Head of caudate nucleus (tissue), 42 donors: Measurements from ENCODE around the gene DENND1C.
A peak's percentile ranks its signal among the peaks of the same experiment; 100 is the strongest.

Source experiments
- DNase-seq, 42 donors: peaks; one replicate each; pipeline versions ENCODE4 v3.0.0 to v3.0.0-alpha.2; 2020 to 2021; ENCODE audit warnings: mixed read lengths in 7 of 42
- intact Hi-C: fragments of 100-400 bp; cut with DNase I; formaldehyde crosslinking; loops from one replicate; pipeline ENCODE4 v1.15.0; 2022

The DENND1C gene

GRCh38 chr19:6483235-6483634 lies 1.6 kb upstream of the DENND1C start:
- intact Hi-C loops: no loop called here
- no peak for DNase-seq

- intact Hi-C loops: no loop called here
- no peak for DNase-seq
These were observed 728 bp upstream of the DENND1C start for GRCh38 chr19:6482343-6482686.

GRCh38 chr19:6480848-6481415 lies 655 bp downstream of the DENND1C start:
- intact Hi-C loops: no loop called here
- DNase-seq: no peak

DNA sequence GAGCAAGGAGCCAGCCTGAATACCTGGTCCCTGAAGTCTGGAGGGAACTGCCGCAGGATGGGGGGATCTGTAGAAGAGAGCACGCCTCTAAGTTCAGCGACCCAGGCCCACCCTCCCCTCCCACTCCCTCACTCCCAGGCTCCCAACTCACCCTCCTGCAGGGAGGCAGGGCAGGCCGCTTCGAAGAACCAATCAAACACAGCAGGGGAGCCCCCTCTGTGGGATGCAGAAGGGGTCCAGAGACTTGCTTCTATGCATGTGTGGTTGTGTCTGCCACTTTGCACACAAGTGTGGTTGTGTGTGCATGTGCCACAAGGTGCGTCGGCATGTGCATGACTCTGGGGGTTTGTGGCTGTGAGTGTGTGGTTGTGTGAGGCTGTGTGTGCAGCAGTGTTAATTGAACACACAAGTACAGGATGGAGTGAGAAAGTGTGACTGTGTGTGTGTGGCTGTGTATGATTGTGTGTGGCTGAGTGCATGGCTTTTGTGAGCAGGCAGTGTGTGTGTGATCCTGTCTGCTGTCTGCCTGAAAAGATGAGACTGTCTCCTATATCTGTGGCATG lies 1.7 kb downstream of the DENND1C start:
- intact Hi-C loops: no loop called here
- no peak for DNase-seq

DNA sequence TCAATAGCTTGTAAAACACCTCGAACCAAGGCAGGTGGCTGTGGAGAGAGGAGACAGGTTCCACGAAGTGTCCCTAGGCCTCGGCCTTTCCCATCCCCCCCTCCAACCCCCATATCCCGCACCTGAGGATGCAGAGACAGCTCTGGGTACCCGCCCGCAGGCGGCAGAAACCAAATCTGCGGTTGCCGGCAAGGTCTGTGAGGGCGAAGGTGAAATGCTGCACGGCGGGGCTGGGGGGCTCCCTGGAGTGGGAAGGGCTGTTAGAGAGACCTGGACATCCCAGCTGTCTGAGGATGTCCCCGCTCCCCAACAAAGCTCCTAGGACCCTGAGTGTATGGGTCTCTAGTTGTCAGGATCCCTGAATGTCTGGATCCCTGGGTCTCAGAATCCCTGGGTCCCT lies 2.8 kb downstream of the DENND1C start:
- DNase-seq: no peak
- intact Hi-C loops: no loop called here

- no peak for DNase-seq
- intact Hi-C loops: no loop called here
These were observed 4.6 kb downstream of the DENND1C start for GRCh38 chr19:6476896-6477431.

- intact Hi-C loops: no loop called here
- peak; percentile 64 to 93 (median 83) for DNase-seq
These were observed 5.3 kb downstream of the DENND1C start for GRCh38 chr19:6476155-6476895.

- no peak for DNase-seq
- intact Hi-C loops: no loop called here
These were observed 6.1 kb downstream of the DENND1C start for GRCh38 chr19:6475321-6476108.

GRCh38 chr19:6473647-6474046 lies 7.9 kb downstream of the DENND1C start:
- no peak for DNase-seq
- intact Hi-C loops: no loop called here

DNA sequence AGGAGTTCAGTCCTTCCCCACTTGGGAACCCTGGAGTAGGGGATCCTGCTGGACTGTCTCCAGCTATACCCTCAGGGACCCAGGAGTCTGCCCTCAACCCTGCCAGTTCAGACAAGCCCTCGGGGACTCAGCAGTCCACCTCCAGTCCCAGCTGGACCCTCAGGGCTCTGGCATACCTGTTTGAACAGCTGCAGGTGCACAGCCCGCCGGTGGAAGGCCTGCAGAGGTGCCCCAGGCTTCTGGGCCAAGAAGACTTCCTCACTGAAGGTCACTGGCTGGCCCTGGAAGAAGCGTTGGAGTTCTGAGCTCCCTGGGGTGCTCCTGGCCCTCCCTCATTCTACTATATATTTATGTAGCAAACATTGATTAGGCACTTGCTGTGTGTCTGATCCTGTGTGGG lies 8.9 kb downstream of the DENND1C start:
- intact Hi-C loops: no loop called here
- DNase-seq: no peak

GRCh38 chr19:6471076-6471475 lies 10.5 kb downstream of the DENND1C start:
- intact Hi-C loops: no loop called here
- DNase-seq: no peak

- intact Hi-C loops: no loop called here
- DNase-seq: no peak
These were observed 11.4 kb downstream of the DENND1C start for GRCh38 chr19:6470173-6470572.

- no peak for DNase-seq
- intact Hi-C loops: no loop called here
These were observed 14.2 kb downstream of the DENND1C start for GRCh38 chr19:6467384-6467783.

GRCh38 chr19:6466526-6467248 lies 14.9 kb downstream of the DENND1C start:
- no peak for DNase-seq
- intact Hi-C loops: no loop called here

- intact Hi-C loops: no loop called here
- peak in 10 of 42 donors; percentile 20 to 70 (median 50) for DNase-seq
These were observed 15.9 kb downstream of the DENND1C start for GRCh38 chr19:6465663-6466062.

DNA sequence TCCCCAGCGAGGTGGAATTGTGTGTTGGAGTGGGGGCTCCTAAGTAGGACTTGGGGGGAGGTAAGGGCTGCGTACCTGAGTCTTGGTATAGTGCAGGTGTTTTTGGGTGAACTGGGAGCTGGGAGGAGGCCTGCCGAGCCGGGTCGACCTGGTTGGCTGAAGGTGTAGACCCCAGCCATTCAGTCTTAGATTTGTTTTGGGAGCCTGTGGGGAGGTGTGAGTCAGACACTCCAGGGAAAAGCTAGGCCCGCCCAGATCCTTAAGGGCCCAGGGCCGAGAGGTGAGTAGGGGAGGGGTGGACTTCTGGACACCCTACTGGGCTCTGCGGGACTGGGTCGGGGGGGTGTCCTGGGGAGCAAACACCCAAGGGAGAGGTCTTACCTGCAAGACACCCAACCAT lies 16.6 kb downstream of the DENND1C start:
- intact Hi-C loops: no loop called here
- DNase-seq: no peak

- no peak for DNase-seq
- intact Hi-C loops: no loop called here
These were observed 17.3 kb downstream of the DENND1C start, which contains the start of gene CRB3 for GRCh38 chr19:6464070-6464873. TSS of gene CRB3 (plus strand) at chr19:6464271. CDS start at chr19:6464702, 431 bp downstream.
